GM21737 (cell line): Measurements from ENCODE around the gene CIRBP.

Experiments
- ATAC-seq: cut with Tn5 transposase; IDR thresholded peaks from one replicate; pipeline ENCODE4 v1.9.1; 2021; ENCODE audit warnings: mild to moderate bottlenecking, moderate library complexity; ENCODE audit not compliant: unreplicated experiment

The CIRBP gene

DNA sequence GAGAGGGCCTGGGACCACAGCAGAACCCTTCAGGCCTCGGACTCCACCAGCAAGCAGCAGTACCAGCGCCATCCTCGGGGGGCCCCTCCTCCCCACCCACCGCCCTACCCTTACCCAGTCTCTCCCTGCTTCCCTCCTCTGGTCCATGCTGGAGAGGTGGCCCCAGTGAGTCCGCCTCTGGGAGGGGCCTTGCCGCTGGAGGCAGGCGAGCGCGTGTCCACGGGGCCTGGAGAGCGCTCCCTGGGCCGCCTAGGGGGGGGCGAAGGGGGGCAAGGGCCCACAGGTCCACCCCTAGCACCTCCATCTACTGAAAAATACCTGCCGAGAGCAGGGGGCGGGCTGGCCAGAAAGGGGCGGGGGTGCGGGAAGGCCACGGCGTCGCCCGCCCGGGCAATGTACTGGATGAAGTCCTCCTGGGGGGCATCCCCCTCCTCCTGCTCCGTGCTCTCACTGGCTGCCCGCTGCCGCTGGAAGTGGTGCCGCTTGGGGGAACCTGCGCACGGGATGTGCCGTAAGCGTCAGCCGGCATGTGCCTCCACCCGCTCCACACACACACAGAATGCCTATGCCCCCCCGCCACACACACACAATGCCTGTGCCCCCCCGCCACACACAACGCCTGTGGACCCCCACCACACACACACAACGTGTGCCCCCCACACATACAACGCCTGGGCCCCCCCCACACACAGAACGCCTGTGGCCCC lies 38.2 kb upstream of the CIRBP start:
- no peak for ATAC-seq

- no peak for ATAC-seq
Measured at GRCh38 chr19:1231729-1232637, 37.1 kb upstream of the CIRBP start.

DNA sequence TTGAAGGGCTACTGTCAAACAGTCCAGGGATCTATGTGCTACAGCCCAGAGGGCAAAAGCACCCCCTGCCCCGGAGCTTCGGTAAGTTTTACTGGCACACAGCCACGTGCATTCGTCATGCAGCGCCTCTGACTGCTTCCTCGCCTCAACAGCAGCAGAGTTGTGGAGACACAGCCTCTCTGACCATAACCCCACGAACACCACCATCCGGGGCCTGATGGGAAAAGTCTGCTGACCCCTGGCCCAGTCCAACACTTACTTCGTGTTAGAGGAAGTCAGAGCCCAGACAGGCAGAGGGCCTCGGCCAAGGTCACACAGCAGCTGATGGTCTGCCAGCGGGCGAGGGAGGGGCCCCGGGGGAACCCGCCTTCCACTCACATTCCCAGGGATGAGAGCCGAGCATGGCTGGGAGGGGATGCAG lies 36.5 kb upstream of the CIRBP start:
- ATAC-seq, result no peak

GRCh38 chr19:1233115-1233667 lies 35.9 kb upstream of the CIRBP start:
- ATAC-seq, result no peak

DNA sequence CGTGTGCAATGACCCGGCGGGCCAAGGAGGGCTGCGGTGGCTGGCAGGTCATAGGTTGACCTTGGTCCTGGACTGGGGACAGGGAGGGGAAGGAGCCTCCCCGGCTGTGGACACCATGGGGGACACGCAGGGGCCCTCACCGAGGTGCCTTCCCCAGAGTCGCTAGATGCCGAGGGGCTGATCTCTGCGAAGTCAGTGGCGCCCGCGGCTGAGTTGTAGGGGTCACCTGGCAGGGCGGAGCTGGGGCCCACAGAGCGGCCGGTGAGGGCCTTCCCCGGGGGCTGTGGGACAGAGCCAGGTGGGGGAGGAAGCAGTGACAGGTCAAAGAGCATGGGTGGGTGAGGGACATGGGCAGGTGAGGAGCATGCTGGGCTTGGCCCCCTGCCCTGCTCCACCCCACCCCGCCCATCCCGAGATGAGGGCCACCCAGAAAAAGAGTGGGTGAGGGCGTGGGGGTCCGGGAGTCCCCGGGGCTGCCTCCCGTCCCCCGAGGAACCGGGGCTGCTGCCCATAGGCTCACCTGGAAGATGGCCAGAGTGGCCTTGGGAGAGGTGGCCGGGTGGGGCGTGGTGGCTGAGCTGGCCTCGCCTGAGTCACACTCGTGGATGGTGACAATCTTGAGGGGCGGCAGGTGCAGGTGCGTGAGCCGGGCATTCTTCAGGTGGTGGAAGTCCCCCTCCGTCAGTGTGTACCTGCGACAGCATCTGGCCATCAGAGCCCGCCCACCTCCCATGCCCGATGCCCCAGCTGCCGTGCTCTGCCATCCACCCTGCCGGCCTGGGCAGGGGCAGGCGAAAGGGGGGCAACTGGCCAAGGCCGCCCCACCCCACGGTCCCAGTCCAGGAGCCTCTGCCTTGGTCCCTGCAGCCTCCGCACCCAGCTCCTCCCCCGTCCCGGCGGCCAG lies 34.8 kb upstream of the CIRBP start:
- no peak for ATAC-seq

- no peak for ATAC-seq
Measured at GRCh38 chr19:1234955-1235380, 34.2 kb upstream of the CIRBP start.

- ATAC-seq, result no peak
Measured at GRCh38 chr19:1235625-1236538, 33.2 kb upstream of the CIRBP start.

DNA sequence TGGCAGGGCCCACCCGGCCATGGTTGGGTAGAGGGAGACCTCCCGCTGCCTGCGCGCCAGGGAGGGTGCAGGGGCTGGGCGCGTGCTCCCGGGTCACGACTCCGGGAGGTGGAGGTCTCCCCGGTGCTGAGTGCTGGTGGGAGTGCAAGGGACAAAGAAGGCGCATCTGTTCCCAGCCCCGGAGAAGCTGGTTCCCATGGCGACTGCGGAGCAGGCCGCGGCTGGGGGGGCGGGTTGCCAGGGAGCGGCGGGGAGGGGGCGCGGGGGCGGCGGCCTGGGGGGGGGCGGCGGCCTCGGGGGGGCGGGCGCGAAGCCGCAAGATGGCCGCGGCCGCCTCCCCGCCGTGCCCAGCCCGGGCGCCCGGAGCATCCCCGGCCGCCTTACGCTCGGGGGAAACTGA lies 32.6 kb upstream of the CIRBP start:
- no peak for ATAC-seq

GRCh38 chr19:1237027-1237659 lies 32.0 kb upstream of the CIRBP start:
- no peak for ATAC-seq

GRCh38 chr19:1237754-1238368 lies 31.3 kb upstream of the CIRBP start, which contains the start of gene CBARP:
Gene CBARP, minus strand, starts transcription at chr19:1238005. Its CDS starts 1,905 bp downstream, at chr19:1236100.
- ATAC-seq, result no peak

- no peak for ATAC-seq
Measured at GRCh38 chr19:1238369-1239303, 30.5 kb upstream of the CIRBP start.

DNA sequence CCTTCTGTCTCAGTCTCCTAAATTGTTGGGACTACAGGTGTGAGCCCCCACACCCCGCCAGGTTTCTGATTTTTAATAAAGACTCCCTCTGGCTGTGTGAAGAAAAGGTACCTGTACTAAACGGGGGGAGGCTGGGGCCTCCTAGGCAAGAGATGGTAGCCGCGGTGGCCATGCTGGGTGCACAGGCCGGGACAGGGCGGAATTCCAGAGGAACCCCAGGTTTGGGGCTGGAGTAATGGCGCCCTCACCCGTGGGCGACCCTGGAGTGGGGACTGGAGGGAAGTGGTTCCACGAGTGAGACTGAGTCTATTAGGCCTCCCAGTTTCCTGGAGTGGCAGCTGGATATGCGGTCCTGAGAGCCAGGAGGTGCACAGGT lies 29.7 kb upstream of the CIRBP start:
- no peak for ATAC-seq

- no peak for ATAC-seq
Measured at GRCh38 chr19:1239796-1240737, 29.1 kb upstream of the CIRBP start.

- no peak for ATAC-seq
Measured at GRCh38 chr19:1240925-1241324, 28.2 kb upstream of the CIRBP start.

DNA sequence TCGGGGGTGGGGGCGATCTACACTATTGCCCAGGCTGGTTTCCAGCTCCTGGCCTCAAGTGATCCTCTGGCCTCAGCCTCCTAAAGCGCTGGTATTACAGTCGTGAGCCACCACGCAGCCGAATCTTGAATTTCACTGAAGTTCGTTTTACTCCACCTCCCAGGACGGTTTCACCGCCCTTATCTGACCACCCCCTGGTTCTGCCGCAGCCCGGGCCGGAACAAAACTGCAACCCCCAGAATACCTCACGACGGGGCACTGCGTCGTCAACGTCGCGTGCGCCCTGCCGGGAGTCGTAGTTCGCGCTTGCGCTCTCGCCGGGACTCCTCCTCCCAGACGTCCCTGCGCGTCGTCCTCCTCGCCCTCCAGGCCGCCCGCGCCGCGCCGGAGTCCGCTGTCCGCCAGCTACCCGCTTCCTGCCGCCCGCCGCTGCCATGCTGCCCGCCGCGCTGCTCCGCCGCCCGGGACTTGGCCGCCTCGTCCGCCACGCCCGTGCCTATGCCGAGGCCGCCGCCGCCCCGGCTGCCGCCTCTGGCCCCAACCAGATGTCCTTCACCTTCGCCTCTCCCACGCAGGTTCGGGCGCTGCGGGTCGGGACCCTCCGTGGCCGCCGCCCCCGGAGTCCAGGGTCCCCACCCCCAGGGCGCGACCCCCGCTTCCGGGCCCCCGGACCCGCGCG lies 27.6 kb upstream of the CIRBP start, which contains the start of gene ATP5F1D:
TSS of gene ATP5F1D (plus strand) at position 335 of the 679 bp plus-strand sequence. CDS start at position 435, 100 bp downstream.
- ATAC-seq, result peak; percentile 39
